GM12873 (cell line): ENCODE results near the gene ZNF148.

Experiments
- TF ChIP-seq, protein P1 (sequence below): IDR thresholded peaks from 2 replicates; pipeline ENCODE4 v1.5.1; 2012; ENCODE audit warnings: low read depth, mild to moderate bottlenecking, moderate library complexity, low read length, control low read depth; ENCODE audit not compliant: insufficient read depth; ENCODE audit errors: missing control alignments

Gene ZNF148

DNA sequence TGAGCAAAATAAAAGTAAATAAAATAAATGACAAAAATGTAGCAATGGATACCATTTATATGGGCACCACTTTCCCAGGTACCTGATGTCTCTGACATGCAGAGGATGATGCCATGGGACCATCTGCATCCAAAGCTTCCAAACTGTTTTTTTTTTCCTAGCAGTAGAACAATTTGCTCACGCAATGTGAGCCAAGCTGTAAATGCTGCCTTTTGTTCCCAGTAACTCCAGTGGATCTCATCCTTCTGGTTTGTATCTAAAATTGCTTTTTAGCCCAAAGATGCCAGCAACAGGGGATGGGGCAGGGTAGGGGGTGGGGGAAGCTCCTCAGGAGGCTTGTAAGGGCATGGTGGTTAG is 195.3 kb downstream of the ZNF148 start:
- TF ChIP-seq, protein P1, sequence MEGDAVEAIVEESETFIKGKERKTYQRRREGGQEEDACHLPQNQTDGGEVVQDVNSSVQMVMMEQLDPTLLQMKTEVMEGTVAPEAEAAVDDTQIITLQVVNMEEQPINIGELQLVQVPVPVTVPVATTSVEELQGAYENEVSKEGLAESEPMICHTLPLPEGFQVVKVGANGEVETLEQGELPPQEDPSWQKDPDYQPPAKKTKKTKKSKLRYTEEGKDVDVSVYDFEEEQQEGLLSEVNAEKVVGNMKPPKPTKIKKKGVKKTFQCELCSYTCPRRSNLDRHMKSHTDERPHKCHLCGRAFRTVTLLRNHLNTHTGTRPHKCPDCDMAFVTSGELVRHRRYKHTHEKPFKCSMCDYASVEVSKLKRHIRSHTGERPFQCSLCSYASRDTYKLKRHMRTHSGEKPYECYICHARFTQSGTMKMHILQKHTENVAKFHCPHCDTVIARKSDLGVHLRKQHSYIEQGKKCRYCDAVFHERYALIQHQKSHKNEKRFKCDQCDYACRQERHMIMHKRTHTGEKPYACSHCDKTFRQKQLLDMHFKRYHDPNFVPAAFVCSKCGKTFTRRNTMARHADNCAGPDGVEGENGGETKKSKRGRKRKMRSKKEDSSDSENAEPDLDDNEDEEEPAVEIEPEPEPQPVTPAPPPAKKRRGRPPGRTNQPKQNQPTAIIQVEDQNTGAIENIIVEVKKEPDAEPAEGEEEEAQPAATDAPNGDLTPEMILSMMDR, result no peak

DNA sequence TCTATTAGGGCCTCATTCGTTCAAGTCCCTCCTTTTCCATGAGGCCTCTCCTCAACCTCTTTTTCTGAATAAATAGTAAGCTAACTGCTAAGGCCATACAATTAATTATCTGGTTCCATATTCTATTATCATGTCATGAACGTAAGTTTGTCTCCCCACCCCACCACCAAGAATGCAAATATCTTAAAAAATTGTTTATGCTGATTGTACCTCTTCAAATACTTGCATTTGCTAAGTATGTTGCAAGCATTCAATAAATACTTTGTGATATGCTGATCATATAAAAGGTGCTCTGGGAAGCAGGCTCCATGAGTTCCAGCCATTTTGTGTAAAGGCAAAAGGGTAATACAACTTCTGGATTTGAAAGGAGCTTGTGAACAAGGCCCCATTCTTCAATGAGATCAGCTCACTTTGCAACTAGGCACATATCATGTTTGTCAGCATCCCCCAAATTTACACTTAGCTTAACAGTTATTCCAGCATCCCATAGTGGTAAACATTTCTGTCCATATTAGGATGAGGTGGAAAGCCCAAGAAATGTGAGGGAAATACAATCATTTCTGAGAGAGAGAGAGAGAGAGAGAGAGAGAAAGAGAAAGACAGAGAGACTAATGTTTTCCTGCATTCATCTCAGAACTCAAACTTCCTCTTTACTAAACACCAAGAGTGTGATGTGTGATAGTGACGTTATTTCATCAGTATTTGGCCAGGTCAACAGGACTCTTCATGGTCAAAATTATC is 195.8 kb downstream of the ZNF148 start:
- TF ChIP-seq, protein P1, result no peak

DNA sequence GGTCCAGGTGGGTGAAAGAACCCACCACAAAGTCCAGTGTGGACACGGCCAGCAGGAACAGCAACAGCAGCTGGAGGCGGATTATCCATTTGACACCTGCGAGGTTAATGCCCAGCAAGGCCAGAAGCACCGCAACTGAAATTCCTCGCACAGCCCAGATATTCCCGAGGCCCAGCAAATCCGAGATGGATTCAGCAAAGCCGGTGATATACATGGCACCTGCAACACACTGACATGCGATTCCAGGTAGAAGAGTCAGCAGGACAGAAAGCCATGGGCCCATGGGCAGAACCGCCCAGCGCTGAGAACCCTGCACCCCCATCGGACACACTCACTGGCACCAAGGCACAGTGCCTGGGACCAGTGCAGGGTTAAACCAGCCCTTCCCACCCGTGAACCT is 197.4 kb downstream of the ZNF148 start:
- TF ChIP-seq, protein P1, result no peak
